Uterus (tissue), 4 donors: ENCODE measurements around the gene CPT1C. TPM values are rescaled to one million over a fixed set of nuclear protein-coding genes. Genes with fewer than 3 reads are reported as not detected.

Experiments used
- DNase-seq, 2 donors: peaks; one replicate each; pipeline ENCODE4 v3.0.0-alpha.2; 2019 to 2020
- H3K27ac ChIP-seq, 2 donors: fragments of 200-600 bp; sonication (generic); 1 replicate in 1 of 2; 2 replicates in 1 of 2; pipeline ENCODE4 v1.5.1; 2016 to 2018
- H3K27me3 ChIP-seq, 2 donors: fragments of 200-600 bp; sonication (generic); one replicate each; pipeline ENCODE4 v1.5.1; 2018 to 2019; ENCODE audit warnings: control low read depth in 1 of 2
- H3K36me3 ChIP-seq, 2 donors: fragments of 200-600 bp; sonication (generic); one replicate each; pipeline ENCODE4 v1.5.1; 2019; ENCODE audit warnings: control low read depth in 1 of 2
- H3K4me1 ChIP-seq, 2 donors: fragments of 200-600 bp; sonication (generic); one replicate each; pipeline ENCODE4 v1.5.1; 2018 to 2019; ENCODE audit warnings: control low read depth in 1 of 2
- H3K4me3 ChIP-seq, 2 donors: fragments of 200-600 bp; sonication (generic); 1 replicate in 1 of 2; 2 replicates in 1 of 2; pipeline ENCODE4 v1.5.1; 2018 to 2019; ENCODE audit warnings: mild to moderate bottlenecking in 1 of 2
- H3K9me3 ChIP-seq, 2 donors: fragments of 200-600 bp; sonication (generic); one replicate each; pipeline ENCODE4 v1.5.1; 2019; ENCODE audit warnings: control low read depth in 1 of 2
- CTCF ChIP-seq, 4 experiments: fragments of 200-600 bp in 2 of 4; fragments of 450-650 bp in 2 of 4; sonication (generic) in 2 of 4; IDR thresholded peaks; one replicate each; pipeline ENCODE4 v1.5.1; 2016 to 2019; ENCODE audit warnings: antibody characterized with exemption in 4 of 4, mild to moderate bottlenecking in 2 of 4, moderate library complexity in 1 of 4
- POLR2A ChIP-seq, 2 donors: fragments of 450-650 bp; IDR thresholded peaks; one replicate each; pipeline ENCODE4 v1.6.1; 2016; ENCODE audit warnings: antibody characterized with exemption in 2 of 2, mild to moderate bottlenecking in 1 of 2, moderate library complexity in 1 of 2
- intact Hi-C: fragments of 100-400 bp; cut with DNase I; formaldehyde crosslinking; loops from one replicate; pipeline ENCODE4 v1.15.1; 2023; ENCODE audit warnings: low total_unique reads
- total RNA-seq, 4 donors: library from RNA; depleted of rRNA in 3 of 4; stranded (reverse); fragments of >200 nt in 3 of 4; gene quantifications; one replicate each; pipeline versions ENCODE4 v1.1.0 to v1.2.4, GENCODE V29; 2014 to 2023
- donor health status: DM: yes; HTN: yes; CAD: no.

The CPT1C gene
- total RNA-seq, 4 donors from 2014 or later, result 1.5 to 26.6 (median 12.2) TPM

GRCh38 chr19:49645592-49645991 lies 45.3 kb upstream of the CPT1C start:
- intact Hi-C loops, result no loop called here
- DNase-seq, result no peak
- H3K9me3 ChIP-seq, result no peaks in the 10 kb centered on the region
- H3K36me3 ChIP-seq, result no peaks in the 10 kb centered on the region
- no peak overlapping the region for H3K27ac ChIP-seq
- TF ChIP-seq POLR2A (IDR thresholded peaks at IDR 0.05), result no peak
- TF ChIP-seq CTCF (IDR thresholded peaks at IDR 0.05), result no peak
- no peak overlapping the region for H3K4me3 ChIP-seq
- no peaks in the 10 kb centered on the region for H3K27me3 ChIP-seq
- H3K4me1 ChIP-seq, result peaks cover 4 to 14% of the 10 kb centered on the region in 2 donors

GRCh38 chr19:49645995-49646394 lies 44.9 kb upstream of the CPT1C start:
- intact Hi-C loops, result no loop called here
- no peaks in the 10 kb centered on the region for H3K27me3 ChIP-seq
- TF ChIP-seq CTCF (IDR thresholded peaks at IDR 0.05) (no peak), POLR2A (IDR thresholded peaks at IDR 0.05) (no peak)
- no peak for DNase-seq
- H3K27ac ChIP-seq, result no peak overlapping the region
- H3K4me1 ChIP-seq, result peaks cover 4 to 14% of the 10 kb centered on the region in 2 donors
- H3K36me3 ChIP-seq, result no peaks in the 10 kb centered on the region
- no peaks in the 10 kb centered on the region for H3K9me3 ChIP-seq
- H3K4me3 ChIP-seq, result no peak overlapping the region

GRCh38 chr19:49646586-49646985 lies 44.3 kb upstream of the CPT1C start:
- Histone ChIP-seq H3K27ac (no peak overlapping the region), H3K9me3 (no peaks in the 10 kb centered on the region), H3K27me3 (no peaks in the 10 kb centered on the region), H3K4me1 (peaks cover 4 to 14% of the 10 kb centered on the region in 2 donors), H3K36me3 (no peaks in the 10 kb centered on the region), H3K4me3 (no peak overlapping the region)
- intact Hi-C loops, result no loop called here
- DNase-seq, result no peak
- no peak for TF ChIP-seq CTCF (IDR thresholded peaks at IDR 0.05)
- TF ChIP-seq POLR2A (IDR thresholded peaks at IDR 0.05), result no peak

- Histone ChIP-seq H3K27ac (no peak overlapping the region), H3K36me3 (no peaks in the 10 kb centered on the region), H3K4me3 (no peak overlapping the region), H3K9me3 (no peaks in the 10 kb centered on the region), H3K4me1 (no peaks in the 10 kb centered on the region), H3K27me3 (no peaks in the 10 kb centered on the region)
- intact Hi-C loops, result no loop called here
- TF ChIP-seq POLR2A (IDR thresholded peaks at IDR 0.05), result no peak
- TF ChIP-seq CTCF (IDR thresholded peaks at IDR 0.05), result no peak
- DNase-seq, result no peak
These were observed 39.7 kb upstream of the CPT1C start for GRCh38 chr19:49651029-49651819.

GRCh38 chr19:49651820-49652550 lies 38.9 kb upstream of the CPT1C start:
- H3K9me3 ChIP-seq, result no peaks in the 10 kb centered on the region
- intact Hi-C loops, result no loop called here
- H3K4me3 ChIP-seq, result no peak overlapping the region
- H3K27ac ChIP-seq, result no peak overlapping the region
- no peaks in the 10 kb centered on the region for H3K36me3 ChIP-seq
- H3K27me3 ChIP-seq, result no peaks in the 10 kb centered on the region
- no peaks in the 10 kb centered on the region for H3K4me1 ChIP-seq
- no peak for DNase-seq
- TF ChIP-seq POLR2A (IDR thresholded peaks at IDR 0.05), result no peak
- no peak for TF ChIP-seq CTCF (IDR thresholded peaks at IDR 0.05)
